22Rv1 (cell line): ENCODE data around the gene OR52B2.

ENCODE experiments used
- ZFX ChIP-seq: fragments of 450-650 bp; IDR thresholded peaks from 2 replicates; pipeline ENCODE4 v1.6.1; 2017; ENCODE audit warnings: antibody characterized with exemption, borderline replicate concordance
- TF ChIP-seq, protein P1 (sequence below): fragments of 450-650 bp; IDR thresholded peaks from 2 replicates; pipeline ENCODE4 v1.5.1; 2017; ENCODE audit warnings: mild to moderate bottlenecking

DNA sequence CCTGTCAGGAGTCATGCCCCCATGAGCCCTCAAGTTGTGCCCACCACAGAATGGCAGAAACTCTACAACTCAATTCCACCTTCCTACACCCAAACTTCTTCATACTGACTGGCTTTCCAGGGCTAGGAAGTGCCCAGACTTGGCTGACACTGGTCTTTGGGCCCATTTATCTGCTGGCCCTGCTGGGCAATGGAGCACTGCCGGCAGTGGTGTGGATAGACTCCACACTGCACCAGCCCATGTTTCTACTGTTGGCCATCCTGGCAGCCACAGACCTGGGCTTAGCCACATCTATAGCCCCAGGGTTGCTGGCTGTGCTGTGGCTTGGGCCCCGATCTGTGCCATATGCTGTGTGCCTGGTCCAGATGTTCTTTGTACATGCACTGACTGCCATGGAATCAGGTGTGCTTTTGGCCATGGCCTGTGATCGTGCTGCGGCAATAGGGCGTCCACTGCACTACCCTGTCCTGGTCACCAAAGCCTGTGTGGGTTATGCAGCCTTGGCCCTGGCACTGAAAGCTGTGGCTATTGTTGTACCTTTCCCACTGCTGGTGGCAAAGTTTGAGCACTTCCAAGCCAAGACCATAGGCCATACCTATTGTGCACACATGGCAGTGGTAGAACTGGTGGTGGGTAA lies 29.2 kb upstream of the OR52B2 start, which contains the start of gene OR52W1:
- TF ChIP-seq, protein P1, sequence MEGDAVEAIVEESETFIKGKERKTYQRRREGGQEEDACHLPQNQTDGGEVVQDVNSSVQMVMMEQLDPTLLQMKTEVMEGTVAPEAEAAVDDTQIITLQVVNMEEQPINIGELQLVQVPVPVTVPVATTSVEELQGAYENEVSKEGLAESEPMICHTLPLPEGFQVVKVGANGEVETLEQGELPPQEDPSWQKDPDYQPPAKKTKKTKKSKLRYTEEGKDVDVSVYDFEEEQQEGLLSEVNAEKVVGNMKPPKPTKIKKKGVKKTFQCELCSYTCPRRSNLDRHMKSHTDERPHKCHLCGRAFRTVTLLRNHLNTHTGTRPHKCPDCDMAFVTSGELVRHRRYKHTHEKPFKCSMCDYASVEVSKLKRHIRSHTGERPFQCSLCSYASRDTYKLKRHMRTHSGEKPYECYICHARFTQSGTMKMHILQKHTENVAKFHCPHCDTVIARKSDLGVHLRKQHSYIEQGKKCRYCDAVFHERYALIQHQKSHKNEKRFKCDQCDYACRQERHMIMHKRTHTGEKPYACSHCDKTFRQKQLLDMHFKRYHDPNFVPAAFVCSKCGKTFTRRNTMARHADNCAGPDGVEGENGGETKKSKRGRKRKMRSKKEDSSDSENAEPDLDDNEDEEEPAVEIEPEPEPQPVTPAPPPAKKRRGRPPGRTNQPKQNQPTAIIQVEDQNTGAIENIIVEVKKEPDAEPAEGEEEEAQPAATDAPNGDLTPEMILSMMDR, result no peak
- TF ChIP-seq ZFX, result no peak
